ENCODE measurements around the gene WNT3A.

- TF ChIP-seq EZH2 (IDR thresholded peaks at IDR 0.05; ENCODE audit: borderline replicate concordance, low read length) (no peak), CTCF (IDR thresholded peaks at IDR 0.05; ENCODE audit: low read length) (no peak)
Observed at GRCh38 chr1:228035844-228036243, 29.0 kb downstream of the WNT3A start.

Measured in OCI-LY1 (cell line).